GM11168 (cell line): ENCODE results near the gene ZNF670.
"Not testable (repeated sequence)": the region's sequence is repeated elsewhere in the genome, so short reads cannot be mapped to it uniquely, and the experiment has no call there.

Source experiments
- in situ Hi-C: fragments of 300-500 bp; cut with MboI; formaldehyde crosslinking; loops from one replicate; pipeline ENCODE4 v1.12.0; 2022; ENCODE audit warnings: low sequenced_read_pairs; ENCODE audit not compliant: unreplicated experiment

The ZNF670 gene

DNA sequence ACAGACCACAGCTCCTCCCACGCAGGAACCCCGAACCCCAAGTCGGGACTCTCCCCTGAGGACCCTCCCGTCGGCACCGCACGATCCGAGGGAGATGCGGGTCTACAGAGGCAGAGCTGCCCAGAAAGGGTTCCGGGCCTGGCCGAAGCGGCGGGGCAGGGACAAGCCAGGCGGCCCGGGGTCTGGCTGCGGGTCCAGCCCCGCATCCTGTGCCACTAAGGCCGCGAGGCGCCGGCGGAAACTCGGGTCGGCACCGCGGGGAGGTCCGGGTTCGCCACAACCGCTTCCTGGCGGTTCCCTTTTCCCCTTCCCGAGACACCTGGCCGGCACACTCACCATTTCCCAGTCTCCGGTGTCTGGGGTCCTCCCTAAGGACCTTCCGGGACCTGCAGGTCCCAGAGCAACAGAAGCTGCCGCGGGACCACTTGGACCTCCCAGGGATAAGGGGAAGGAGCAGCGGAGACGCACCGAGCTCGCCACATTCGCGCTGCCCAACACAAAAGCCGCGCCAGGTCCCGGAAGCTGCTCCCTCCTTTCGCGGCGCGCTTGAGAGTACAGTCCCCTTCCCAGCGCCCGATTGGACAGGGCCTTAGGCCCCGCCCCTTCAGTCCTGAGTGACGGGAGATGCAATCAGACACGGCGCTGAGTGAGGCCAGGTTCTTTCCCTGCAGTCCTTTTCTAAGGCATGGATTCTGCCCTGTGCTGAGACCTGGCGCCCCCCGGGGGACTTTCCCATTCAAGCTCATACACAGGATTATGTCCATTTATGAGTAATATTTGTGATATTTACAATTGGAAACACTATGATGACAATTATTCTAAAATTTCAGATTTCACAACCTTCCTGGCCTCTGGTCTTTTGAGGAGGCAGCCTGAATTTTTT is at the start of gene ZNF670:
ZNF670 (minus strand) TSS at position 554 of the 883 bp plus-strand sequence; CDS start at position 339, 215 bp downstream.
- in situ Hi-C loops, result no loop called here

DNA sequence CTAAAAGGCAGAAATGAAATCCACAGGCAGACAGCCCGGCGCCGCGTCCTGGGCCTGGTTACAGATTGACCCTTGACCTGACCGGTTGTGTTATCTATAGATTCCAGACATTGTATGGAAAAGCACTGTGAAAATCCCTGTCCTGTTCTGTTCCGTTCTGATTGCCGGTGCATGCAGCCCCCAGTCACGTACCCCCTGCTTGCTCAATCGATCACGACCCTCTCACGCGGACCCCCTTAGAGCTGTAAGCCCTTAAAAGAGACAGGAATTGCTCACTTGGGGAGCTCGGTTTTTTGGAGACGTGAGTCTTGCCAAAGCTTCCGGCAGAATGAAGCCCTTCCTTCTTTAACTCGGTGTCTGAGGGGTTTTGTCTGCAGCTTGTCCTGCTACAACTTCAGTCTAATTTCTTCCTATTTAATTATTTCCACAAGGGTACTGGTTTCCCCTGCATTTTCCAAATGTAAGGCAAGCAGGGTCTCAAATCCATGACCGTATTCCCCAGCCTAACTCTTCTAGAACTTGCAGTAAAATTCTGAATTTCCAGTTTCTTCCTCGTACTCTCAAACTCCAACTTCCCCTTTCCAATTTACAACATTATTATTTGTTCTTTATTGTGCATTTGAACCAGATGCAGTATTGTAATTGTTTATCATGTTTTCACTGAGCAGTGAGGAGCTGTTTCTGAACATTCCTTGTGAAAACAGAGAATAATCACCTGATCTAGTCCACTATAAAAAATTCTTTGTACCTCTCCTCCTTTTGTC is 49.1 kb upstream of the ZNF670 start:
- in situ Hi-C loops, result loop anchor here (5.0 kb wide), 1 partner anchor 45 kb away; the partner anchor contains the start of gene ZNF124

DNA sequence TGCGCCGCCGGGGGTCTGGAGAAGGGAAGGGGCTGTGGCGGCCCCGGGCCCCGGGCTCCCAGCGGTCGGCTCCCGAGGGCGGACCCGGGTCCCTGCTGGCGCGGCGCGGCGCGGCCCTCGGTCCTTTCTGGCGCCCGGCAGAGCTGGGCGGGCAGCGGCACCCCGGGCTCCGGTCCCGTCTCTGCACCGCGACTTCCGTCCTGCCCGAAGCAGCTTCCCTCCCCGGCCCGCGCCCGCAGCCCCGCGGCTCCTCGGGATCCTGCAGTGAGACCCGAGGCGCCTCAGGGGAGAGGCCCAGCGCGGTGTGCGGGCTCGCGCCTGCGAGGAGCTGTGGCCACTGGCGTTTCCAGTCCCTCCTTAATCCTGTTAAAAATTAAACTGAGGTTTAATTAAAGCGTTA is 48.0 kb upstream of the ZNF670 start:
- in situ Hi-C loops, result loop anchor here (5.0 kb wide), 1 partner anchor 46 kb away; the partner anchor contains the start of gene ZNF124

- in situ Hi-C loops, result loop anchor here (5.0 kb wide), 1 partner anchor 46 kb away; the partner anchor contains the start of gene ZNF124
Measured at GRCh38 chr1:247126166-247126565, 47.6 kb upstream of the ZNF670 start.

DNA sequence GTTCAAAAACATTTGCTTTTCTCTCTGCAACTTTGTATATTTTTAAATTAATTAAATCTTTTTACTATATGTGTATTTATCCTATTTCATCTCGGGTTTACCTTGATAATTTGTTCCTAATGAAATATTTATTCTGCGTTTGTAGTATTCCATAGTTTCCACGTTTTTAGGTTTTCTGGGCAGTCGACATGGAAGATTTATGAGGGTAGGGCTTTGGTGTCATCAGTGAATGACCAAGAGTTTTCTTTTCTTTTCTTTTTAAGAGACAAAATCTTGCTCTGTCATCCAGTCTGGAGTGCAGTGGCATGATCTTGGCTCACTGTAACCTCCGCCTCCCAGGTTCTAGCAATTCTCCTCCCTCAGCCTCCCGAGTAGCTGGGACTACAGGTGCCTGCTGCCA is 42.8 kb upstream of the ZNF670 start:
- in situ Hi-C loops, result no loop called here

DNA sequence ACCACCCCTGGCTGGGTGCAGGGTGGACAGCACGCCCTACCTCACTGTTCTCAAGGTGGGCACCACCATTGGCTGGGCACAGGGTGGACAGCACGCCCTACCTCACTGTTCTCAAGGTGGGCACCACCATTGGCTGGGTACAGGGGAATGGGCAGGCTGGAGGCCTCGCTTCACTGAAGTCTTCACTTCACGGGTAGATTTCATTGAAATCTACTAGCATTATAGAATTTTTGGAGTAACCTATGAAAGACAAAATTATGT is 41.7 kb upstream of the ZNF670 start:
- in situ Hi-C loops, result not testable (repeated sequence)

- in situ Hi-C loops, result no loop called here
Measured at GRCh38 chr1:247119600-247120407, 41.2 kb upstream of the ZNF670 start.

DNA sequence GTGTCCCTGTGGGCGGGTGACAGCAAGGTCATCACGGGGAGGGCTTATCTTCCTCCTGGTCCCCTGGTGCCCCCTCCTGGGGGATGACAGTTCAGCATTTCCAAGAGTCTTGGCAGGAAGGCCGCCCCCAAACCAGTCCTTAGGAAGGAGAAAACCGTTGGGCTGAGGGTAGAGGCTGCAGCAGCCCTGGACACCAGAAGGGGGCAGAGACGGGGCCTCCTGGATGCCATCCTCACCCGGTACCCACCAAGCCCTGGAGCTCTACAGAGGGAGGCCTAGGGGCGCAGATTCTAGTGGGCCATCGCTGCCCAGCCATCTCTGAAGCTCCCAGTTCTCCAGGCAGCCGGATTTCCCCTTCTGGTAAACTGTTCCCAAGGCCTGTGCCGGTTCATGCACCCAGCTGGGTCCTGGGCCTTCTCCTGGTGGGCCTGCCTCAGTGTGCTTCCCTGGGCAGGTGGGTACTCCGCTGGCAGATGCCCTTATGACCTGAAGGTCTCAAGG is 40.4 kb upstream of the ZNF670 start:
- in situ Hi-C loops, result no loop called here

GRCh38 chr1:247115545-247115944 is 36.9 kb upstream of the ZNF670 start:
- in situ Hi-C loops, result no loop called here

DNA sequence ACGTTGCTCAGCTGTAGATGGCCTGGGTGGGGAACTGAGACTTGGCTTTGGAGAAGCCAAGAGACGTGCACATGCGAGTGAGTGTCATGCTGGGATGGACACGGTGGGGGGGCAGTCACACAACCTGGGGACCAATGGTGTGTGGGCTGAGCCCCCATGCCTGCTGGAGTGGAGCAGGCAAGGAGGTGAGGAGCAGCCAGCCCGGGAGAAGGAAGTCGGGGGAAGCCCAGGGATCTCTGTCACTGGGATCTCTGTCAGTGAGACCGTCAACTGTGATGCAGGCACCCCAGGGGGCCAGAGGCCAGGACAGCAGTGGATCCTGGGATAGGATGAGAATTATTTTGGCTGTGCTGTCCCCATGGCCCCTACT is 36.5 kb upstream of the ZNF670 start:
- in situ Hi-C loops, result no loop called here

DNA sequence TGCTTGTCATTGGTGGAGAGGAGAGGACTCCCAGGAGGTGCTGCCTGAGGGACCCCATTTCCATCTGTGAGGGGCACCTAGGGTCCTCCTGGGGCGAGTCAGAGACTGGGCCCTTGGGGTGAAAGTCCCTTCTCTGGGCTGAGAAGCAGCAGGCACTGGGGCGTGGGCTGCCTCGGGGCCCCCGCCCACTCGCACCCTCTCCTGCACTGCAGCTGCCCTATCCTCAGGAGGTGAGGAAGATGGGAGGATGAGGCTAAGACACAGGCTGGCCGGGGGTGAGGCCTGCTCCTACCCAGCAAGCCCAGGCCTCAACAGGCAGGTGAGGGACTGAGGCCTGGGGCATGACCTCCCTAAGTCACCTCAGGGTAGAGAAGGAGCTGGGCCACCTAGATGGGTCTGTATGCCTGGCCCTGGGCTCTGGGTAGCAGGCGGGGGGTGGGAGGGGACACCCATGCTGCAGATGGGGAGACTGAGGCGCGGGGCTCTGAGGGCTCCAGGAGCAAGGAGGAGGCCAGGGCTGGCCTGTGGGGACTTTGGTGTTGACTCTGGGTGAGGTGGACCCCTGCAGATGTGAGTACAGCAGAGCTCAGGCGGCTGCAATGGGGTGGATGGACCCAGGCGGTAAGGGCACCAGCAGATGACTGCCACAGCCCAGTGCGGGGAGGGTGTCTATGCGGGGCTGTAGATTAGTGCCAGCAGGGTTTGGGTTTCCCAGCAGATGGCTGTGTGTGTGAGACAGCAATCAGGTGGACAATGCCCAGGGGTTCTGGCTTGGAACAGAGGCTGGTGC is 35.9 kb upstream of the ZNF670 start:
- in situ Hi-C loops, result no loop called here

GRCh38 chr1:247113733-247114271 is 35.2 kb upstream of the ZNF670 start:
- in situ Hi-C loops, result no loop called here

- in situ Hi-C loops, result no loop called here
Measured at GRCh38 chr1:247113094-247113497, 34.5 kb upstream of the ZNF670 start.

GRCh38 chr1:247112479-247112781 is 33.8 kb upstream of the ZNF670 start:
- in situ Hi-C loops, result no loop called here

DNA sequence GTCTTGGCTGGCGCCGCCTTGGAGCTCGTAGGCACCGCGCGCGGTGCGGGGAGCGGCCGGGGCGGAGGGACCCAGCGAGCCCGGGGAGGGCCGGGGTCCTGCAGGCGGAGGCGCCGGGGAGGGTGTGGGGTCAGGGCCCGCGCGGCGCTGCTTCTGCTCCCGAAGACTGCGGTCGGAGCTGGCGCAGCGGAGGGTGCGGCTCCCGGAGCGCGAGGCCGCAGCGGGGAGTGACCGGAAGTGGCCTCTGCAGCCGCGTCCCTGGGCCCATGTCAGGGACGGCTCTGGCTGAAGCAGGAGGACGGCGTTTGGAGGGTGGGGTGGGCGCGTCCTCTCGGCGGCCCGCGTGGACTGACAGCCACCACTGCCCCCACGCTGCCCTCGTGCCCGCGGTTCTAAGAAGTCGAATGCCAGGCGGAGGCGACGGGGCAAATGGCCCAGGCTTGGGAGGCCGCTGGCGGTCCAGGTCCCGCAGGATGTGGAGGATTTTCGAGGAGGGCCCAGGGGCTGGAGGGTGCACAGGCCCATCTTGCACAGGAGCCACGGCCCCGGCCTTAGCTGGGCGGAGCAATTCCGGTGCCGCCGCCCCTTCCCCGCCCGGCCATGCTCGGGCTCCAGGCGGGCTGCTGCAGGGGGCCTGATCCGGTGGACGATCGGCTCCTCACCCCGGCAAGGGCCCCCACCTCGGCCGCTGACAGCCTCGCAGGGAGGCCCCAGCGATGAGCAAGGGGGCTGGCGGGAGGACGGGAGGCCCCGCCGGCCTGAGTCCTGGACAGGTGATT is 33.3 kb upstream of the ZNF670 start:
- in situ Hi-C loops, result no loop called here

- in situ Hi-C loops, result no loop called here
Measured at GRCh38 chr1:247111259-247111699, 32.7 kb upstream of the ZNF670 start.

DNA sequence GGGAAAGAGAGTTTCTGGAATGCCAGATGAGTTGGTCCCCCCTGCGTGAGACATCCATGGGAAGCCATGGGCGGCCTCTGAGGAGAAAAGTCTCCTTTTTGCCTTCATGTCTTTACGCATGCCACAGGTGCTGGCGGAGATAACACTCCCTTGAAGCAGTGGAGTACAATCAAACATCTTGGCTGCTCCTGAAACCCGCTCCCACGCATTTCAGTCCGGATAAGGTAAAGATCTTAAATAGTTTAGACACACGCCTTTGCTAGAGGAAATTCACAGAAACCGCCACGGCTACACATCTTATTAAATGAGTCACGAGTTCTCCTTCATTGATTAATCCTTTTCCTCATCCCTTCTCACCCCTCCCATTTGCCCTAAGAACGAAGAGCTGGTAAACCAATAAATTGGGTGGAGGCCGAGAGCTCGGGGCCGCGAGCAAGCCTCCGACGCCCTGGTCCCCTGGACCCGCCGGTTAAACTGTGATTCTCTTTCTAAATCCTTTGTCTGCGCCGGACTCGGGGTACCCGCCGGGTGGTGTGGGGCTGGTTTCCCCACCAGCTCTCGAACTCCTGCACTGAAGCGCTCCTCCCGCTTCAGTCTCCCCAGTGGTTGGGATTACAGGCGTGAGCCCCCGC is 32.1 kb upstream of the ZNF670 start:
- in situ Hi-C loops, result no loop called here

DNA sequence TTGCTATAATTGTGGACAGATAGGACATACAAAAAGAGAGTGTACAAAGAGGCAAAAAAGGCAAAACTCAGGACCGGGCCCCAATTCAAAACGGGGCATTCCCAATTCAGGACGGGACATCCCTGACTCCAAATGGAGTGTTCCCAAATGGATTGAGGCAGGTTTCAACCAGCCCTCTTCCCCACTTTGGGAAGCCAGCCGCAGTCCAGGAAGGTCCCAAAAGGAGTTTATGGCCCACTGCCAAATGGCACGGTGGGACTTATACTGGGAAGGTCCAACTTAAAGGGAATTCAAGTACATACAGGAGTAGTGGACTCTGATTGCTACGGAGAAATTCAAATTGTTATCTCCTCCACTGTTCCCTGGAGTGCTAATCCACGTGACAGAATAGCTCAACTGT is 29.1 kb upstream of the ZNF670 start:
- in situ Hi-C loops, result no loop called here
